NCI-H345 (cell line): ENCODE data around the gene NAPEPLD.
"Not testable (repeated sequence)": the region's sequence is repeated elsewhere in the genome, so short reads cannot be mapped to it uniquely, and the experiment has no call there.

Source experiments
- DNase-seq: peaks from one replicate; lab custom pipeline; 2025; lab: John Stamatoyannopoulos, UW

NAPEPLD gene

GRCh38 chr7:103144754-103145153, 4.1 kb downstream of the NAPEPLD start:
- DNase-seq = not testable (repeated sequence)

- DNase-seq = no peak
These were observed 5.0 kb downstream of the NAPEPLD start for GRCh38 chr7:103143868-103144267.

DNA sequence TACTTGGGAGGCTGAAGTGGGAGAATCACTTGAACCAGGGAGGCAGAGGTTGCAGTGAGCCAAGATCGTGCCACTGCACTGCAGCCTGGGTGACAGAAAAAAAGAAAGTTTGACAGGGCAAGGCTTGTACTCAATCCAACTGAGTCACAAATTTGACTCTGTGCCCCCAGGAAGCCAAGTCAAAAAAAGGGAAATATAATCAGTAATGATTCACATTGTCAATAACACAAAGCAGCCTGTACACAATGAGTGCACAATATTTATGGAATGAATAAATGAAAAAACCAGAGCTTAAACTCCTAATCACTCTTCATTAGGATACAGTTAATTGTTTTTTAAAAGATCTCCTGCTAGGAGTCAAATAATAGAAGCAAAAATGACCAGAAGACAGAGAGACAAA, 6.4 kb downstream of the NAPEPLD start:
- DNase-seq = no peak

GRCh38 chr7:103141753-103142404, 7.0 kb downstream of the NAPEPLD start:
- no peak for DNase-seq

DNA sequence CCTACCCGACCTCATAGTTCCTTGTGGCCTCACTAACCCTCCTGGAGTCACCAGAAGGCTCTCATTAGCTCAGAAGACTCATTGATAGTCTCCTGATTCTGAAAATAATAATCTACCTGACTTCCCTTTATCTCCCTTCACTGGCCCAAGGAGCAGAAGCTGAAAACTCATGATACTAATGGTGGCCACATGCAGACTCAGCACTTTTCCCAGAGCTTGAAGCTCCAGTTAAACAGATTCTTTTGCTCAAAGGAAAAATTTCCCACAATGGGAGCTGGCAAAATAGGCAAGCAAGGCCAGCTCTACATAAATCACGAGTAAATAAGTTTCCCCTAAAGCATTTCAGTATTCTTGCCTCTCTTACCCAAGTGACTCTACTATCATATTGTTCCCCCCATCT, 8.2 kb downstream of the NAPEPLD start:
- no peak for DNase-seq

DNA sequence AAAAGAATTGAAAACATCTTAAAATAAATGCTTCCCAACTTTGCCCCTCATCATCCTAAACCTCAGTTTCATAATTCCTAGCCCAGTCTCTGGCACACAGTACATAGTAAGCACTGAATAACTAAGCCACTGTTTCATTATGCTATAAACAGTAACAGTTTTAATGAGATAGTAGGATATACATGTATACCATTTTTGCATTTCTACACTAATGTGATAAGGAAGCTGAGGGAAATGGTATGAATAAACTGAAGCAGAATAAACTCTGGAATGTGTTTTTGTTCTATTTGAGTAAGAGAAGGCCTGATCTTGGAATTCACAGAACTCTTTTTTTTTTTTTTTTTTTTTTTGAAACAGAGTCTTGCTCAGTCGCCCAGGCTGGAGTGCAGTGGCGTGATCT, 8.8 kb downstream of the NAPEPLD start:
- DNase-seq = no peak

- DNase-seq = no peak
These were observed 13.9 kb downstream of the NAPEPLD start for GRCh38 chr7:103134836-103135554.

- DNase-seq = no peak
These were observed 15.8 kb downstream of the NAPEPLD start for GRCh38 chr7:103132995-103133688.

DNA sequence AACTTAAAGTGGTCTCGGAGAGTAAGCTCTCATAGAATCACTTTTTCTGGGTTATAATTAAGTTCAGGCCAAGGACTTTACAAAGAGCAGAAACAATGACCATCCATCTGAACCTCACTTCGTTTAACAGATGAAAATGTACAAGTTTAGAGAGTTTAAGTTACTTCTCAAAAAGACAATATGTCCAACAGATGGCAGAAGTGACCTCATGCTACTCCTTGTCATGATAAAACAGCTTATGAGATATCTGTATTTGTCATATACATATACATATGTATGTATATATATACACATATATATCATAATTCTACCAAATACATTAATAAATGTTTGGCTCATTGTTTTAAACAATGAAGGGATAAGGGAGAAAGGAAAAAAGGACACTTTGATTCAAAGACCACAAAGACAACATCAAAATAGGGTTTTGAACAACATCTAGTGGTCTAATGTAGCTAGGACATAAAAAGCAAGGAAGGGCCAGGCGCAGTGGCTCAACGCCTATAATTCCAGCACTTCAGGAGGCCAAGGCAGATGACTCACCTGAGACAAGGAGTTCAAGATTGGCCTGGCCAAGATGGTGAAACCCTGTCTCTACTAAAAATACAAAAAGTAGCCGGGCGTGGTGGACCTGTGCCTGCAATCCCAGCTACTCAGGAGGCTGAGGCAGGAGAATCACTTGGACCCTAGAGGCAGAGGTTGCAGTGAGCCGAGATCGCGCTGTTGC, 17.8 kb downstream of the NAPEPLD start:
- DNase-seq = no peak

DNA sequence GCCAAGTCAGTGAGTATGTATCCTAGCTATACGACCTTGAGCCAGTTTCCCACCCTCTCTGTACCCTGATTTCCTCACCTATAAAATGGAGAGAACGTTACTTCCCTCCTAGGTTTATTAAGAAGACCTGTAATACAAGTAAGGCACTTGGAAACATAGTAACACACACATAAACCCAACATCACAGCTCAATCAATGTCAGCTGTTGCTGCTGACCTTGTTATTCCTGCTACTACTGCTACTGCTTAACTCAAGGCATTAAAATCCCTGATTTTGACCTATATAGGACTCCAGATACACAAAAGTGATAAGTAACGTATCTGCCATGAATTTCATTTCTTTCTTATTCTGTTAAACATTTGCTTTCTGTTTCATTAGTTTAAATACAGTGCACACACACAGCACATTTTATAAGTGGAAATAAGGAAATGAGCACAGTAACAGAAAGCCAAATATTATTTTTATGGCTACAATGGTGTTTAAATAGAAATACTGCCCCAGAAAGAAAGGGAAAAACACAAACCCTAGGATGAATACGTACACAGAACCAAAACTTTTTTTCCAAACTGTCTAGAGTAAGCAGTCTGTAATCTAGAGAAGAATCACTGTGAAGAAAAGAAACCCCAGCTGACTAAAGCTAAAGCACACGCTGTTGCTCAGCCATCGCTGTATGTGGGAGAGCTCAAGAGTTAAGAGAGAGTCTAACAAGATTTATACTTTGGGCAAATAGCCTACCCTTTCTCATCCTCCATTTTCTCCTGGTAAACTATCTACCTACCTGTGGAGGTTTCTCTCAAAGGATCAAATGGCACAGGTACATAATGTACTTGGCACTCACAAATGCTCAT, 19.0 kb downstream of the NAPEPLD start:
- DNase-seq = no peak

GRCh38 chr7:103127006-103127405, 21.9 kb downstream of the NAPEPLD start:
- no peak for DNase-seq

- no peak for DNase-seq
These were observed 24.4 kb downstream of the NAPEPLD start for GRCh38 chr7:103124429-103124979.

DNA sequence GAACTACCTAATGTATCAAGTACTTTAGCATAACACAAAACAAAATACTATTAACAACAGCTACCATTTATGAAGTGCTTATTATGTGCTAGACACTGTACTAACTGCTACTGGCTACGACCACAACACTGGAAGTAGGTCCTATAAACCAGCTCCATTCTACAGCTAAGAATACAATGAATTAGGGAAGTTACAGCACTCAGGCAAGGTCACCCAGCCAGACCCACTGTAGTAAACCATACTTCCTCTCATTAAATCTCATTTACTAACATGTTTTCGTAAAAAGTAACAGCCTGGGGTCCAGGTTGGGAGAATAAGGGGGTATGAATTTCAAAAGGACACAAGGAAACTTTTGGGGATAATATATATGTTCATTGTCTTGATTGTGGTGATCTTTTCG, 25.4 kb downstream of the NAPEPLD start:
- no peak for DNase-seq

DNA sequence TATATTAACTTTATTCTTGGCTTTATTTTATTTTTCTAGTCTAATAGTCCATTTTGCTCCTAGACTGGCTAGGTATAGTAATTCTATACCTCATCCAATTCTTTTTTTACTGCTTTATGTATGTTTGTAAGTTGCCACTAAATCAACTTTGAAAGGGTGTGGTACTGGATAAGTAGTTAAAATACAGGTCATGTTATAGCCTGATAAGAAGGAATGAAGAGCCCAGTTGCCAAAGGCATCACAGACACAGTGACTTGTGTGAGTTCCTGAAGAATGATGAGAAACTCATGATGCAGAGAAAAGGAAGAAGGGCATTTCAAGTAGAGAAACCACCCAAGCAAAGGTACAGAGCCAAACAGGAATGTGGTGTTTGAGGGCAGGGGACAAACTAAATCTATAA, 27.3 kb downstream of the NAPEPLD start:
- no peak for DNase-seq

DNA sequence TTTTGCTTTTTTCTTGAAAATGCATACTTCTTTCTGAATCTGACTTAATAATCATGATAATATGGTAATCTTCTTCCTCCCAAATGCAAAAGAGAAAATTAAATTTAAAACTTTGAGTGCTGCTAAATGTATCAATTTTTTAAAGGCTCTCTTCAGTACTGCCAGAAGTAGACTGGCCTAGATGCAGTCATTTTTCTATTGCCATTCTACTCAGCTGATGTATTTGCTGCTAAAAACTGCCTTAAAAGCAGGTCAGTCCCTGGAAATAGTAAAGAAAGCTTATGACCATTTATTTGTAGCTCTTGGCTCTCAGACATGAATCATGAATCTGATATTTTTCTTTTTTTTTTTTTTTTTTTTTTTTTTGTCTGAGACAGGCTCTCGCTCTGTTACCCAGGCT, 28.5 kb downstream of the NAPEPLD start:
- no peak for DNase-seq

- DNase-seq = no peak
These were observed 29.1 kb downstream of the NAPEPLD start for GRCh38 chr7:103119791-103120291.

DNA sequence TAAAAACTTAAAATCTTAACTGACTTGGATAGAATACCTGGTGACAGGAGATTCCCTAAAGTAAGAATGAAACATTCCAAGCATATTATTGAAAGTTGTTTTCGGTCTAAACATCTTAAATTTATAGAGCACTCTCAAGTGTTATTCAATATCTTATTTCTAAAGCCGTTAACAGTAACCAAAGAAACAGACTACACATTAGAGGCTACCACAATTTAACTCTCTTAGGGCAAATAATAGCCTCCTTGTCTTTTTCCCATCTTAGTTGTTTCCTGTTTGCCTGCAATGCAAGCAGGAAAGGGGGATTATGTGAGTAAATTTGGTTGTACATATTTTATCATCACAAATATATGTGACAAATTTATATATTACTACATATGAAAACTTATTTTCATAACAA, 31.4 kb downstream of the NAPEPLD start:
- no peak for DNase-seq

DNA sequence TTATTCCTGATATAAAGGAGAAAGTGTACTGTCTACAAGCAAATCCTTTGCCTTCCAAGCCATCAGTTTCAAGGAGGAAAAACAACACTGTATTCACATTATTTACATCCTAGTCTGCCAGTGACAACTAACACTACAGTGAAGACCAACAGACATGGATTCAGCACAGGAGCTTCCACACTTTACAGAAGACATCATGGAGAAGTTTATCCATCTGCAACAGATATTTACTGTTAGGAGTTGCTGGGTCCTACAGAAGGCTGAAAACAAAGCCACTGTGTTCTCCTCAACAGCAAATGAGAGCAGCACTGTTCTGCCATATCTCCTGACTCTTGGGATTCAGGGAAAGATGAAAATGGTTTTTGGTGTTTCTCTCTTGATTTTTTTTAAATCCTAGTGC, 31.9 kb downstream of the NAPEPLD start:
- no peak for DNase-seq

DNA sequence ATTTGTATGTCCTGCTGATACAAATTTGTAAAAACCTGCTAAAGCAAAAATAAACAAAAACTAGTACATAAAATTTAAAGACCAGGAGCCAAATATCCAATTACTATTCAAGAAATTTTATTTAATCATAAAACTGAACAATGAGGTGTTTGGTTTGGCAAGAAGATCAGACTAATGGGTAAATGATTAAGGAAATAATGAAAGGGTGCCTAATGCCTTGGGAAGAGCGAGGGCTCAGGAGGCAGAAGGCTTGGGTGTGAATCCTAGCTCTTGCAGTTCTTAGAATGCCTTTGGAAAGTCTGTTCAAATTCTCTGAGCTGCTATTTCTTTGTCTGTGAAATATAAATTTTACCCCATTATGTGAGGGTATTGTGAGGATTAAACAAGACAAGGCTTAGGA, 32.4 kb downstream of the NAPEPLD start:
- DNase-seq = no peak

DNA sequence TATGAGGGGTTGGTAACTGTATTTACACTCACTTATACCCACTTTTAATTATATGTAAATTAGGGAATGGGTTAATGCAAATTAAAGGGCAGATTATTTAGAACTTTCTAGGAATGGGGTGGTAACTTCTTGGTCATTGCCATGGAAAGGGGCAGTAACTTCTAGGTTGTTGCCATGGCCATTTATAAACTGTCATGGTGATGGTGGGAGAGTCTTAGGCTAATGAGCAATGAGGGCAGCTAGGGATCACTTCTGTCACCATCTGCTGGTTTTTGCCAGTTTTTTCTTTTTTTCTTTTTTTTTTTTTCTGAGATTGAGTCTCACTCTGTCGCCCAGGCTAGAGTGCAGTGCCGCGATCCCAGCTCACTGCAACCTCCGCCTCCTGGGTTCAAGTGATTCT, 33.1 kb downstream of the NAPEPLD start:
- no peak for DNase-seq

GRCh38 chr7:103114576-103115008, 34.3 kb downstream of the NAPEPLD start:
- no peak for DNase-seq
